ENCODE results near the gene IGSF21. TPM values are rescaled to one million over a fixed set of nuclear protein-coding genes. Genes with fewer than 3 reads are reported as not detected.

Gene IGSF21
- total and polyA plus RNA-seq, 2 of the 8 experiments (the other 6 are each of a cell fraction or from before 2014, with no cell fraction given), result 22.5 to 28.5 TPM

GRCh38 chr1:18243503-18244175 is 136.0 kb downstream of the IGSF21 start:
- Histone ChIP-seq H4K91ac (replicated peaks; ENCODE audit: insufficient read length, low read length) (no peak overlapping the region), H2AFZ (ENCODE audit: low read length) (no peak overlapping the region), H3K23ac (ENCODE audit: insufficient read length) (no peak overlapping the region), H3K4me3 (ENCODE audit: extremely low read depth in 1 of 4, insufficient read depth in 2 of 4, low read depth in 3 of 4, low read length in 4 of 4) (no peak overlapping the region), H3K4ac (replicated peaks; ENCODE audit: insufficient read length, low read depth, low read length) (no peak overlapping the region), H3K79me2 (ENCODE audit: control insufficient read depth in 1 of 2, insufficient read depth in 2 of 2, low read length in 2 of 2) (no peaks in the 10 kb centered on the region), H2BK120ac (replicated peaks; ENCODE audit: low read depth, low read length) (no peak overlapping the region), H2BK15ac (ENCODE audit: low read length) (0 out of 2 replicates have a peak overlapping the region, but pooled peaks have one; percentile 21), H3K4me2 (ENCODE audit: insufficient read depth in 1 of 2, low read depth in 2 of 2, low read length in 2 of 2) (no peak overlapping the region), H3K23me2 (ENCODE audit: low read depth, low read length) (0 out of 2 replicates have a peak, but pooled peaks cover 2% of the 10 kb centered on the region), H2BK5ac (ENCODE audit: low read depth, low read length) (no peak overlapping the region), H3K14ac (ENCODE audit: insufficient read length) (no peak overlapping the region), H4K8ac (ENCODE audit: extremely low read depth, insufficient read depth, low read length) (no peak overlapping the region), H2BK12ac (ENCODE audit: low read depth, low read length) (0 out of 2 replicates have a peak overlapping the region, but pooled peaks have one; percentile 18), H3K56ac (replicated peaks; ENCODE audit: insufficient read length, low read depth, low read length) (no peak overlapping the region), H2BK20ac (ENCODE audit: low read length) (0 out of 2 replicates have a peak overlapping the region, but pooled peaks have one; percentile 64), H3K4me1 (replicated peaks in 1 of 4; ENCODE audit: control insufficient read depth in 3 of 4, insufficient read depth in 4 of 4, low read length in 3 of 4) (peaks cover 0 to 11% (median 7%) of the 10 kb centered on the region in 4 experiments; a peak in 5 of 7 replicates), H4K20me1 (replicated peaks in 1 of 2; ENCODE audit: control insufficient read depth in 1 of 2, insufficient read depth in 2 of 2, low read length in 2 of 2) (peaks cover 0 to 1% of the 10 kb centered on the region in 2 experiments), H4K5ac (ENCODE audit: insufficient read length, low read depth, low read length) (no peak overlapping the region), H3K79me1 (ENCODE audit: low read depth, low read length) (no peaks in the 10 kb centered on the region), H3K18ac (ENCODE audit: extremely low read depth, low read length) (no peak overlapping the region), H3K27me3 (replicated peaks in 1 of 4; ENCODE audit: control insufficient read depth in 3 of 4, extremely low read depth in 1 of 4, insufficient read depth in 3 of 4, low read length in 3 of 4) (no peaks in the 10 kb centered on the region), H3K9me3 (ENCODE audit: insufficient read depth in 2 of 2, low read depth in 1 of 2, low read length in 1 of 2) (no peaks in the 10 kb centered on the region), H3K27ac (ENCODE audit: low read depth, low read length) (no peak overlapping the region), H2AK5ac (ENCODE audit: low read depth, low read length) (0 out of 2 replicates have a peak overlapping the region, but pooled peaks have one; percentile 70), H3K36me3 (ENCODE audit: control insufficient read depth in 2 of 4, insufficient read depth in 4 of 4, low read length in 3 of 4) (no peaks in the 10 kb centered on the region), H3K9ac (replicated peaks in 1 of 4; ENCODE audit: extremely low read depth in 1 of 4, low read depth in 3 of 4, low read length in 3 of 4) (no peak overlapping the region)
- no peak for TF ChIP-seq E2F6 (IDR thresholded peaks at IDR 0.05)
- FAIRE-seq (no peak), DNase-seq (ENCODE audit: low read depth in 1 of 2, low spot score in 2 of 2) (no peak)
- POLR2A ChIA-PET (ENCODE audit: partially characterized antibody), result no interaction called here
- CTCF ChIA-PET (ENCODE audit: partially characterized antibody), result interaction anchor here (0.8 to 7.7 kb wide), 6 partner anchors 7 to 143 kb away, joined by 3 to 111 read pairs (median 25); no protein-coding TSS in a partner anchor
- WGBS, 2 experiments (ENCODE audit: extremely low coverage in 1 of 2, insufficient coverage in 1 of 2, insufficient read length in 1 of 2, insufficient replicate concordance in 2 of 2, low coverage in 1 of 2, low lambda C conversion rate in 2 of 2, missing lambda C conversion rate in 1 of 2), result 92% methylated on average over 10 of the region's 10 CpGs; no CpG with 5 or more reads in 1 of the 2 experiments
